Keratinocyte (primary cell): ENCODE measurements around the gene TRABD2B. TPM values are rescaled to one million over a fixed set of nuclear protein-coding genes. Genes with fewer than 3 reads are reported as not detected.

Experiments
- DNase-seq: peaks from one replicate; pipeline ENCODE4 v3.0.0-alpha.2; 2011; ENCODE audit warnings: low read depth, missing footprints, low spot score
- FAIRE-seq: peaks from 2 replicates; lab custom pipeline; 2011; peaks lifted over from hg19 to GRCh38; lab: Jason Lieb, UNC
- H2AFZ ChIP-seq: 2 replicates; pipeline ENCODE4 v1.6.0; 2012; ENCODE audit warnings: low read length, control low read depth, inconsistent platforms; ENCODE audit not compliant: control insufficient read depth
- H3K27ac ChIP-seq: 2 replicates; pipeline ENCODE4 v1.5.1; 2011; ENCODE audit warnings: low read length; ENCODE audit not compliant: control insufficient read depth, insufficient read depth
- H3K27me3 ChIP-seq: 3 replicates; pipeline ENCODE4 v1.6.0; 2011; ENCODE audit warnings: low read length; ENCODE audit not compliant: control insufficient read depth, insufficient read depth; ENCODE audit errors: extremely low read depth
- H3K36me3 ChIP-seq, 2 experiments: 2 replicates in 1 of 2; 3 replicates in 1 of 2; pipeline ENCODE4 v1.5.1; 2011; ENCODE audit warnings: low read length in 2 of 2, mild to moderate bottlenecking in 1 of 2; ENCODE audit not compliant: control insufficient read depth in 2 of 2, insufficient read depth in 2 of 2; ENCODE audit errors: extremely low read depth in 1 of 2
- H3K4me1 ChIP-seq: 3 replicates; pipeline ENCODE4 v1.5.1; 2011; ENCODE audit warnings: low read length; ENCODE audit not compliant: control insufficient read depth, insufficient read depth; ENCODE audit errors: extremely low read depth
- H3K4me2 ChIP-seq: 3 replicates; pipeline ENCODE4 v1.6.0; 2011; ENCODE audit warnings: low read depth, low read length; ENCODE audit not compliant: control insufficient read depth, insufficient read depth; ENCODE audit errors: extremely low read depth
- H3K4me3 ChIP-seq, 3 experiments: fragments of 200-600 bp in 1 of 3; sonication (generic) in 1 of 3; 2 replicates in 2 of 3; 3 replicates in 1 of 3; pipeline ENCODE4 v1.5.1; 2011 to 2016; ENCODE audit warnings: low read length in 3 of 3, mild to moderate bottlenecking in 3 of 3, control low read depth in 2 of 3, inconsistent platforms in 1 of 3, low read depth in 1 of 3, mixed read lengths in 1 of 3, mixed run types in 1 of 3, moderate library complexity in 1 of 3; ENCODE audit not compliant: control insufficient read depth in 2 of 3, insufficient read depth in 2 of 3; ENCODE audit errors: extremely low read depth in 1 of 3
- H3K79me2 ChIP-seq: 2 replicates; pipeline ENCODE4 v1.6.0; 2012; ENCODE audit warnings: low read length; ENCODE audit not compliant: control insufficient read depth, insufficient read depth
- H3K9ac ChIP-seq: 3 replicates; pipeline ENCODE4 v1.6.0; 2011; ENCODE audit warnings: low read length; ENCODE audit not compliant: control insufficient read depth, insufficient read depth; ENCODE audit errors: extremely low read depth
- H3K9me1 ChIP-seq: 3 replicates; pipeline ENCODE4 v1.6.0; 2011; ENCODE audit warnings: low read length; ENCODE audit not compliant: control insufficient read depth, insufficient read depth; ENCODE audit errors: extremely low read depth
- H3K9me3 ChIP-seq: 2 replicates; pipeline ENCODE4 v1.5.1; 2012; ENCODE audit warnings: low read depth, low read length; ENCODE audit not compliant: control insufficient read depth
- H4K20me1 ChIP-seq: 3 replicates; pipeline ENCODE4 v1.6.0; 2011; ENCODE audit warnings: low read length; ENCODE audit not compliant: control insufficient read depth, insufficient read depth; ENCODE audit errors: extremely low read depth
- EZH2 ChIP-seq: IDR thresholded peaks from one replicate; pipeline ENCODE4 v1.6.1; 2012; ENCODE audit warnings: inconsistent platforms, mild to moderate bottlenecking, low read length, moderate library complexity
- dilution Hi-C: fragments of 300-500 bp; cut with MboI; formaldehyde crosslinking; loops from one replicate; pipeline ENCODE4 v1.7.0; 2020; ENCODE audit warnings: low sequenced_read_pairs; ENCODE audit not compliant: extremely low pct_ligation_motif_present
- polyA plus RNA-seq, 5 experiments: library from polyadenylated mRNA; depleted of rRNA in 3 of 5; stranded (reverse) in 3 of 5; stranded (forward) in 1 of 5; unstranded in 1 of 5; fragments of >200 nt; gene quantifications; 1 replicate in 1 of 5; 2 replicates in 3 of 5; 3 replicates in 1 of 5; pipeline versions ENCODE4 v1.2.1 to v1.2.3, GENCODE V29; 2011 to 2012; ENCODE audit warnings: missing spikeins in 2 of 5, low read depth in 1 of 5, low replicate concordance in 1 of 5
- TF ChIP-seq, protein P1 (sequence below), 3 experiments: IDR thresholded peaks in 1 of 3; conservative IDR thresholded peaks in 1 of 3; optimal IDR thresholded peaks in 1 of 3; 2 replicates in 2 of 3; 3 replicates in 1 of 3; pipeline versions ENCODE3 to v1.5.1; 2011; ENCODE audit warnings: low read length in 3 of 3, mild to moderate bottlenecking in 3 of 3, moderate library complexity in 2 of 3, control low read depth in 1 of 3, inconsistent platforms in 1 of 3; ENCODE audit not compliant: insufficient read depth in 2 of 3; ENCODE audit errors: extremely low read depth in 1 of 3

Gene TRABD2B
- polyA plus RNA-seq, 1 donor (not counting 4 experiments of a cell fraction or from before 2014, with no cell fraction given): 0.13 TPM

DNA sequence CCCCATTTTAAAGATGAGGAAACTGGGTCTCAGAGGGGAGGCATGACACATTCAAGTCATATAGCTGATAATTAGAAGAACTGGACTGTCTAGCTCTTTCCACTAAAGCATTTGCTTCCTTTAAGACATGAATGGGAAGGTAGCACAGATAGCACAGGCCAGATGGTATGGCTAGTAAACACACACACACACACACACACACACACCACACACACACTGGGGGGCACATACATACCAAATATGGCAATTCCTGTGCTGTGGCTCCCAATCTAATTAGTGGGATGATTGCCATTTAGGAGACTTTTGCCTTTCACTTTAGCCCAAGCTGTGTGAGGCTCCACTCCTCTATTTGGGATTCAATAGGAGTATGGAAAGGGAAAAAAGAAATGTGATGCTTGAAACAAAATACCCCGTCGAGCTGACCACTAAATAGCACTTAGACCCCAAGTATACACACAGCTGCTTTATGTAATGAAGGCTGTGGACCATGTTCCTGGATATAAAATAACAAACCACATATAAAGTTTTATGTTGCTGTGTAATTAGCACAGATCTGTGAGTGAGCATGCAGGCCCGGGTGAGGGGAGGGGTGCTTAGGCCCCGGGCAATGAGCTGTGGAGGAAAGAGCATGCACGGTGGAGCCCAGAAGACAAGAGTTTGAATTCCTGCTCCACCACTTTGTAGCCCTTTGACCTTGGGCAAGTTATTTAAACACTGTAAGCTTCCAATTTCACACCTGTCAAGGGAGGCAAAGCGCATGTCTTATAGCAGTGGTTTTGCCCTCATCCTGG, 6.8 kb upstream of the TRABD2B start:
- Histone ChIP-seq H3K4me1 (peaks cover 11% of the 10 kb centered on the region), H3K9me1 (no peaks in the 10 kb centered on the region), H3K79me2 (no peaks in the 10 kb centered on the region), H3K27me3 (no peaks in the 10 kb centered on the region), H3K9ac (no peak overlapping the region), H3K4me3 (no peak overlapping the region), H3K27ac (no peak overlapping the region), H3K36me3 (no peaks in the 10 kb centered on the region), H4K20me1 (no peaks in the 10 kb centered on the region), H2AFZ (no peak overlapping the region), H3K4me2 (no peak overlapping the region), H3K9me3 (no peaks in the 10 kb centered on the region)
- dilution Hi-C loops: no loop called here
- FAIRE-seq: no peak
- DNase-seq: no peak
- TF ChIP-seq EZH2: no peak
- TF ChIP-seq, protein P1, sequence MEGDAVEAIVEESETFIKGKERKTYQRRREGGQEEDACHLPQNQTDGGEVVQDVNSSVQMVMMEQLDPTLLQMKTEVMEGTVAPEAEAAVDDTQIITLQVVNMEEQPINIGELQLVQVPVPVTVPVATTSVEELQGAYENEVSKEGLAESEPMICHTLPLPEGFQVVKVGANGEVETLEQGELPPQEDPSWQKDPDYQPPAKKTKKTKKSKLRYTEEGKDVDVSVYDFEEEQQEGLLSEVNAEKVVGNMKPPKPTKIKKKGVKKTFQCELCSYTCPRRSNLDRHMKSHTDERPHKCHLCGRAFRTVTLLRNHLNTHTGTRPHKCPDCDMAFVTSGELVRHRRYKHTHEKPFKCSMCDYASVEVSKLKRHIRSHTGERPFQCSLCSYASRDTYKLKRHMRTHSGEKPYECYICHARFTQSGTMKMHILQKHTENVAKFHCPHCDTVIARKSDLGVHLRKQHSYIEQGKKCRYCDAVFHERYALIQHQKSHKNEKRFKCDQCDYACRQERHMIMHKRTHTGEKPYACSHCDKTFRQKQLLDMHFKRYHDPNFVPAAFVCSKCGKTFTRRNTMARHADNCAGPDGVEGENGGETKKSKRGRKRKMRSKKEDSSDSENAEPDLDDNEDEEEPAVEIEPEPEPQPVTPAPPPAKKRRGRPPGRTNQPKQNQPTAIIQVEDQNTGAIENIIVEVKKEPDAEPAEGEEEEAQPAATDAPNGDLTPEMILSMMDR (optimal IDR thresholded peaks at IDR 0.05 in 1 of 3, IDR thresholded peaks at IDR 0.05 in 1 of 3, conservative IDR thresholded peaks at IDR 0.05 in 1 of 3; ENCODE audit: extremely low read depth in 1 of 3, insufficient read depth in 2 of 3, low read length in 3 of 3): no peak

DNA sequence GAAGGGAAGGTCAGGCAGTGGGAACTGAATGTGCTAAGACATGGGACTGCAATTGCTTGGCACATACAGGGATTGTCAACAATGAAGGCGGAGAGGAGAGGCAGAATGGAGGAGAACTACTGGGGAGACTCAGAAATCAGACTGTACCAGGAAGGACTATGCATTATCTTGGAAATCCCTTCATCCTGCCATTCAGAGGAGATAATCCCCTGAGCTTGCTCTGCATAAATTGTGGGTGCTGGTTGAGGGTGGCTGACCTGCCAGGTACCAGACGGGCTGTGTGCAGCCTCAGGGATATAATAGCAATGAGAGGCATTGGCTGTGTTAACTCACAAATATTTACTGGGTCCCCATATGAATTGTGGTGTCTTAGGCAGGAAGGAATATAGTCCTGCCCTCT, 5.0 kb upstream of the TRABD2B start:
- Histone ChIP-seq H3K4me2 (no peak overlapping the region), H3K27me3 (peaks cover 7% of the 10 kb centered on the region), H2AFZ (no peak overlapping the region), H3K36me3 (no peaks in the 10 kb centered on the region), H4K20me1 (no peaks in the 10 kb centered on the region), H3K27ac (no peak overlapping the region), H3K9ac (no peak overlapping the region), H3K4me3 (no peak overlapping the region), H3K4me1 (peaks cover 6% of the 10 kb centered on the region), H3K79me2 (no peaks in the 10 kb centered on the region), H3K9me3 (no peaks in the 10 kb centered on the region), H3K9me1 (no peaks in the 10 kb centered on the region)
- no peak for TF ChIP-seq EZH2
- TF ChIP-seq, protein P1 (optimal IDR thresholded peaks at IDR 0.05 in 1 of 3, IDR thresholded peaks at IDR 0.05 in 1 of 3, conservative IDR thresholded peaks at IDR 0.05 in 1 of 3; ENCODE audit: extremely low read depth in 1 of 3, insufficient read depth in 2 of 3, low read length in 3 of 3): no peak
- FAIRE-seq (no peak), DNase-seq (no peak)
- dilution Hi-C loops: no loop called here
